Keratinocyte (primary cell): Measurements from ENCODE around the gene WASHC2C.
"Not testable (repeated sequence)": the region's sequence is repeated elsewhere in the genome, so short reads cannot be mapped to it uniquely, and the experiment has no call there.

Source experiments
- CTCF ChIP-seq, 3 experiments: IDR thresholded peaks in 1 of 3; conservative IDR thresholded peaks in 1 of 3; optimal IDR thresholded peaks in 1 of 3; 2 replicates in 2 of 3; 3 replicates in 1 of 3; pipeline versions ENCODE3 to v1.5.1; 2011; ENCODE audit warnings: low read length in 3 of 3, mild to moderate bottlenecking in 3 of 3, moderate library complexity in 2 of 3, control low read depth in 1 of 3, inconsistent platforms in 1 of 3; ENCODE audit not compliant: insufficient read depth in 2 of 3; ENCODE audit errors: extremely low read depth in 1 of 3
- EZH2 ChIP-seq: IDR thresholded peaks from one replicate; pipeline ENCODE4 v1.6.1; 2012; ENCODE audit warnings: inconsistent platforms, mild to moderate bottlenecking, low read length, moderate library complexity

DNA sequence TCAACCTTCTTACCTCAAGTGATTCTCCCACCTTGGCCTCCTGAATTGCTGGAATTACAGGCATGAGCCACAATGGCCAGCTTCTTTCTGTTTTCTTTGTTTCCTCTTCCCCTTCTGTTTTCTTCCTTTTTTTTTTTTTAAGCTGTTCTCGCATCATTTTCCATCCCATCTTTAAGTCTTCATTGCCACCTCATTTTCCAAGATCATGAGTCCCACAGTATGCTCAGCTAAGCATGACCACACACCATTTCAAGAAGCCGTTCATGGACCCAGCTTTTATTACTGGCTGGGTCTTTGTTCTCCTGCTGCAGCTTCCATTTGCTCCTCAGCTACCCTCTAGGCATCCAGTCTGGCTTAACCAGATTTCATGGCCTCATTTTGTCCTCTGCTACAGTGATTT is 67.7 kb downstream of the WASHC2C start:
- TF ChIP-seq CTCF (optimal IDR thresholded peaks at IDR 0.05 in 1 of 3, IDR thresholded peaks at IDR 0.05 in 1 of 3, conservative IDR thresholded peaks at IDR 0.05 in 1 of 3; ENCODE audit: extremely low read depth in 1 of 3, insufficient read depth in 2 of 3, low read length in 3 of 3); EZH2: not testable (repeated sequence)
